Endothelial cell of coronary artery (primary cell): Measurements from ENCODE around the gene CNN1. TPM values are rescaled to one million over a fixed set of nuclear protein-coding genes. Genes with fewer than 3 reads are reported as not detected.

Experiments used
- total RNA-seq: library from RNA; depleted of rRNA; stranded (reverse); fragments of >200 nt; gene quantifications from 2 replicates; pipeline ENCODE4 v1.2.3, GENCODE V29; 2014

The CNN1 gene
- total RNA-seq, result 2.0 and 6.9 TPM in 2 replicates

DNA sequence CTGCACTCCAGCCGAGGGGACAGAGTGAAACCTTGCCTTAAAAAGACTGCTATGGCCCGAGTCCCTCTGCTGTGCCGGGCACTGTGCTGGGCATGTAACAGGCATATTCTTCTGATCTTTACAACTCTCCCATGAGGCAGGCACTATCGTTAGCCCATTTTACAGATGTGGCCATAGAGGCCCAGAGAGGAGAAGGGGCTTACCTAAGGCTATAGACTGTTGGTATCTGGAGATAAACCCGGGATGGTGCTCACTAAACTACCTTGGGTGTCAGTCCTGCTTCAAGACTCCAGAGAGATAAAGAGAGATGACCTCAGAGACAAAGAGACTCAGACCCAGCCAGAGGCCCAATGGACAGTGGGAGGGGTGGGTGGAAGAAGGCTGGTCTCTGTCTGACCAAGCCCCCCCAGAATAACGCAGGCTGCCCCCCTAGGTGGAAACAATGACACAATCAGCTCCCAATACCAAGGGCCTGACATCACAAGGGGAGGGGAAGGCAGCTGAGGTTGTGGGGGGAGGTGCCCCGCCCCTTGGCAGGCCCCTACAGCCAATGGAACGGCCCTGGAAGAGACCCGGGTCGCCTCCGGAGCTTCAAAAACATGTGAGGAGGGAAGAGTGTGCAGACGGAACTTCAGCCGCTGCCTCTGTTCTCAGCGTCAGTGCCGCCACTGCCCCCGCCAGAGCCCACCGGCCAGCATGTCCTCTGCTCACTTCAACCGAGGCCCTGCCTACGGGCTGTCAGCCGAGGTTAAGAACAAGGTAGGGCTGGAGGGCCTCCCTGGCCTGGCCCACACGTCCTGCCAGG, at the start of gene CNN1:
Gene CNN1, plus strand, starts transcription at position 620 of the 805 bp plus-strand sequence. Its CDS starts 77 bp downstream, at position 697.

DNA sequence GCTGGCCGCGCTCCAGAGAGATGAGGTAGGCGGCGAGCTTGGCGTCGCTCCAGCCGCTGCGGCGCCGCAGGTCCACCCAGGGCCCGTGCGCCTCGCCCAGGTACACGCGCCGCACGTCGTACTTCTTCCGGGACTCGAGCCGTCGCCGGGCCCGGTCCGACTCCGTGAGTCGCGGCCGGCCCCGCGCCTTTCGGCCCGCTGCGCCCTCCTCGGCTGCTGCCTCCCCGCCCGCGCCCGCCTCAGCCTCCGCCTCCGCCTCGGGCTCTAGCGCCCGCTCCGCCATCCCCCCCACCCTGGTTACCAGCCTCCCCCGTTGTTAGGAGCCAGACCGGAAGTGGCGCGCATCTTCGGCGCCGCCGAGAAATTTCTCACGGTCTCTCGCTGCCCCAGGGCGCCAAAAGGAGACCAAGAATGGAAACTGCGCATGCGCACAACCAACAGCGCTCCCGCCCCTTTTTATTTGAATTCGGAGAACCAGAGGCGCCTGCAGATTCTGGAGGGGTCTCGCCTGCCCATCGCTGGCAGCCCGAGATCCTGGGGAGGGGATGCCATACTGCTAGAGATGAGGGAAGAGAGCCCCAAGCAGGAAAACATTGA, 33.0 kb upstream of the CNN1 start, which contains the start of gene ZNF653:
Gene ZNF653, minus strand, starts transcription at position 336 of the 597 bp plus-strand sequence. Its CDS starts 53 bp downstream, at position 283.

DNA sequence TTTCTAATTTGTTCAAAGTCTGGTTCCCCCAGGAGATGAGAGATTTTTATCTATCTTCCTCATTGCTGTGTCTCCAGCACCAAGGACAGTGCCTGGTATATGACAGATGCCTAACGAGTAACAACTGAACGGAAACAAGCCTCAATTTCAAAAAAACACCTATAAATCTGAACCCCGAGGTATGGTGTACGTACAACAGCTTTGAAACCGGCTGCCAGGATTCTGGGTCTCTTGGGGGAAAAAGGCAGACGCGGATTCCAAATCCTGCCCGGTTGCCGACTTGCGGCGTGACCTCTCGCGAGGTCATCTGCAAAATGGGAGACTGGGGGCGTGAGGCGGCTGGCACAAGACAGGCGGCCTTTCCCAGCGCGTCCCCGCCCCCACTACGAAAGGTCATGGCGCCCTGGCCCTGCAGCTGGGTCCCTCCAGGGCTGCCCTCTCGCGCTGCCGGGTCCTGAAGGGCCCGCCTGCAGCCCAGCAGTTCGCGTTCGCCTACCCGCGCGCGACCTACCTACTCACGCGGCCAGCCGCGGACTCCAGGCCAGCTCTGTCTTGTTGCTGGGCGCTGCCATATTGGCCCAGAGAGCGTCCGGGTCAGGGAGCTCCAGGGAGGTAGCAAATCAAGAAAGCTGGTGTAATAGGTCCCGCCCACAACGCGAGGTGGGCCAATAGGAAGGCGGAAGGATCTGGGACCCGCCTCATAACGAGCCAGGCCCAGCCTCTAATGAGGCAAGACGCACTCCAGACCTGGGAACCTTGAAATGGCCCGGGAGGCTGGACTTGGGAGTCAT, 9.9 kb upstream of the CNN1 start, which contains the start of gene ECSIT:
Gene ECSIT, minus strand, starts transcription at position 584 of the 791 bp plus-strand sequence. CDS start 9,964 bp downstream, outside the sequence.

DNA sequence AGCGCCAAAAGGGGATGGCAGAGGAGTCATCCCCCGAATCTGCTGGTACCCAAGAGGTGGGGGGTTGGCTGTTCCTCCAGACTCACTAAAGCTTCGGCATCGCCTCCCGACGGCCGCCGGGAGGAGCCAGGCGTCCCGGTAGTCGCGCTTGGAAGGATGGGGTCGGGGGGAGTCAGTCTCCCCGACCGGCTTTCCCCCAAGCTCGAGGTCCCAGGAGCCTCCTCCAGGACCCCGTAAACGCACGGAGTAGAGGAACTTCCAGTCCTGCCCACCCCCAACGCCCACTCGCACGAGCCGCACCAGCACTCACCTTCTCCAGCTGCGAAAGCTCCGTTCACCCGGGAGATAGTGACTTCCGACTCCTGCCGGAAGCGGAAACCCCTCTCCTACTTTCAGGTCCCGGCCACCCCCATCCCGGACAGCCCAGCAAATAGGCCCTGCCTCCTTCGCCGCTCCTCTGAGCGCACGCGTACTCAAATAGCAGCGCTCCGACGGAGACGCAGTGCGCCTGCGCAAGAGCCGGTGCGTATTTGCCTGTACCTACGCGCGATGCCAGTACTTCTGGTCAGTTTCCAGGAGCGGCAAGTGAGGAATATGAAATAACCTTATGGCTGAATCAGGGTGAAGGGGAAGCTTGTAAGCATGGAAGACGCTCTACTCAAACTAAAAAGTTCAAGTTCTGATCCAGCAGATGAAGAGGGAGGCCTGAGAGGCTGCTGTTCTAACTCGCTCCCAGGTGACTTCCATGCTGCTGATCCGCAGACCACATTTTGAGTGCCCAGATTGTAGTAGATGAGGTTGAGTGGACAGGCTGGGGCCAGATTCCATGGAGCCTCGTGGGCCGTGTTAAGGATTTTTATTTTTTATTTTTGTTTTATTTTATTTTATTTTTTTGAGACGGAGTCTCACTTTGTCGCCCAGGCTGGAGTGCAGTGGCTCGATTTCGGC, 20.5 kb downstream of the CNN1 start, which contains the start of gene ELOF1:
Gene ELOF1, minus strand, starts transcription at position 350 of the 948 bp plus-strand sequence. CDS start 4,883 bp downstream, outside the sequence.

DNA sequence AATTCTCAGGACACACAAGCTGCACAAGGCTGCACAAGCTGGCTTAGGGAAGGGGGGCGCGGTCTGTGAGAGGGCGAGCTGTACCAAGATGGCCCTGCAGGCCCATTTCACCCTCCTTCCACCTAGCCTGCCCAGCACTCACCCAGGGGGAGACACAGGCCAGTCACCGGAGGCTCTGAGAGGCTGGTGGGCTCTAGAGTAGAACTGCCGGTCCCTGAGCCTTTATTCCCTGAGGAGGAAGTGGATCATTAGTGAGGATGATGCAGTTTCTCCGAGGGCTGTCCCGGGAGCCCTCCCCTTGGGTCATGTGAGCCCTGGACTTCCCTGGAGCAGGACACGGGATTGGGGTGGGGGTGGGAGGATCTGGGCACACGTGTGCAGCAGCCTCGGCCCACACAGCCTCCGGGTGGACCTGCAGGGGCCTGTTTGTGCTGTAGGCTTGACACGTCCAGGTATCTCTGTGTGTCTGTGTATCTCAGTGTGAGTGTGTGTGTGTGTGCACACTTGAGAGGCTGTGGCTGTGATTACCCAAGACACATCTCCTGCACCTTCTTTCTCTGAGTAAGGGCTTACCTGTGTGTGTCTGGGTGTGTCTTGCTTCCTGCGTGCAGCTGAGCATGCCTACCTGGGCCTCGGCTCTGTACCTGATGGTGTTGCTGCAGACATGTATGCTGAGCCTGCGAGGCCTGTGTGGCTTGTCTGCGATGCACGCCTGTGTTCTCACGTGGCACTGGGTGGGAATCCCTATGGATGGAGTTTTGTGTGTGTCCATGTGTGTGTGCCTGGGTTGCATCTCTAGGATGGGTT, 39.0 kb downstream of the CNN1 start, which contains the start of gene ACP5:
Gene ACP5, minus strand, starts transcription at position 195 of the 807 bp plus-strand sequence. CDS start 328 bp downstream, outside the sequence.

DNA sequence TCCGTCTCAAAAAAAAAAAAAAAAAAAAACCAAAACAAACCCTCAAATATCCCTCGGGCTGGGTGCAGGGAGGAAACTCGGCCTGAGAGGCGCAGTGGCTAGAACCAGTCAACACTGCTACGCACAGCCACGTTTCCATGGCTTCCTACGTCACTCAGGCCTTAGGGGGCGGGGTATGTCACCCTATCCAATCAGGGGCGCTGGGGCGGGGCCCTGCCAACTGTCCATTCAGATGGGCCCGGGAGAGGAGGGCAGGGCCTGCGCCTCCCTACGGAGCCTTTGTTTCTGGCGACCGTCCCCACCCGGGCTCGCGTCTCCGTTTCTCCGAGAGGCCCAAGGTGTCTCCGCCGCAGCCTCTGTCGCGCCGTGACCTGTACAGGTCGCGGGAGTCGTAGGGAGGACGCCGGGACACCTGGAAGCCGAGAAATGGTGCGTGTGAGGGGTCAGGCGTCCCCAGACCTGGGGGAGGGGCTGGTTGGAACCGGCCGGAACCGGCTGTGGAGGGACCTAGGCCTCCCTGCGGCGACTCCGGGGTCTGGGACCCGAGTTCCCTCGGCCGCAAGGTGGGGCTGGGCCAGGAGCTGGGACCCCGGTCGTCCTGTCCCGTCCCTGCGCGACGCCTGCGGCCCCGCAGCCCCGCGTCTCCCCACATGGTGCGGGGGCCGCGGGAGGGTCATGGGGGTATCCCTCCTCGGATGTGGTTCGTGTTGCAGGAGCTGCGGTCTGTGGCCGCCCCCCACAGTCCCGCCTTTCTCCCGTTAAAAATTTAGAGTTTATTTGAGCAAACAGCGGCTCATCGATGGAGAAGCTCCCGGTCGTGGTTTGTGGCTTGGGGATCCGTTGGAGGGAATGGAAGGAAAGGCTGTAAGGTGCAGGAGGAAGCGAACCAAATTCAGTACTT, 58.8 kb downstream of the CNN1 start, which contains the start of gene ZNF627:
Gene ZNF627, plus strand, starts transcription at position 282 of the 901 bp plus-strand sequence. Its CDS starts 145 bp downstream, at position 427.

Other genes with a start within 250 kb of the CNN1 start
- gene TSPAN16, start 242.7 kb upstream of the CNN1 start, total RNA-seq, result not detected in 2 replicates
- gene RAB3D, start 199.2 kb upstream of the CNN1 start, total RNA-seq, result 35.7 and 42.8 TPM in 2 replicates
- gene TMEM205, start 192.6 kb upstream of the CNN1 start, total RNA-seq, result 54.2 and 67.8 TPM in 2 replicates
- 8.3 and 11.1 TPM in 2 replicates for gene CCDC159, start 192.3 kb upstream of the CNN1 start, total RNA-seq
- gene PLPPR2, start 183.4 kb upstream of the CNN1 start, total RNA-seq, result 6.7 and 8.4 TPM in 2 replicates
- 0.56 and 0.72 TPM in 2 replicates for gene SWSAP1, start 164.2 kb upstream of the CNN1 start, total RNA-seq
- 6.3 and 6.7 TPM in 2 replicates for gene EPOR, start 154.5 kb upstream of the CNN1 start, total RNA-seq
- gene RGL3, start 119.5 kb upstream of the CNN1 start, total RNA-seq, result 0.27 and 1.5 TPM in 2 replicates
- gene ODAD3, start 103.7 kb upstream of the CNN1 start, total RNA-seq, result 0.09 and 0.28 TPM in 2 replicates
- gene PRKCSH, start 103.2 kb upstream of the CNN1 start, total RNA-seq, result 109 and 151 TPM in 2 replicates
- gene ELAVL3, start 57.8 kb upstream of the CNN1 start, total RNA-seq, result not detected in 2 replicates
- 5.2 and 6.3 TPM in 2 replicates for gene ZNF653, start 33.0 kb upstream of the CNN1 start, total RNA-seq
- gene ECSIT, start 9.7 kb upstream of the CNN1 start, total RNA-seq, result 30.2 and 44.1 TPM in 2 replicates
- gene ELOF1, start 20.4 kb downstream of the CNN1 start, total RNA-seq, result 23.4 and 24.9 TPM in 2 replicates
- gene ACP5, start 38.8 kb downstream of the CNN1 start, total RNA-seq, result 0.09 TPM in 2 replicates
- gene ZNF627, start 58.6 kb downstream of the CNN1 start, total RNA-seq, result 18.7 and 21.2 TPM in 2 replicates
- gene ZNF823, start 200.1 kb downstream of the CNN1 start, total RNA-seq, result 5.5 TPM in 2 replicates
- gene ZNF441, start 228.1 kb downstream of the CNN1 start, total RNA-seq, result 6.1 and 7.3 TPM in 2 replicates